PC-9 (cell line): ENCODE results near the gene CD163L1. TPM values are rescaled to one million over a fixed set of nuclear protein-coding genes. Genes with fewer than 3 reads are reported as not detected.

ENCODE experiments used
- BruUV-seq: library from RNA; stranded (reverse); fragments of 400-500 nt; replicated peaks from 2 replicates; lab custom pipeline; 2021; lab: Mats Ljungman, UMichigan
- CTCF ChIA-PET: fragments of 300-600 bp; sonication (Branson Sonifier 250); formaldehyde crosslinking; loops from one replicate; lab custom pipeline; 2022; ENCODE audit warnings: antibody characterized with exemption; lab: Charles Lee
- POLR2A ChIA-PET: fragments of 300-600 bp; sonication (Branson Sonifier 250); formaldehyde crosslinking; loops from one replicate; lab custom pipeline; 2022; ENCODE audit warnings: antibody characterized with exemption; ENCODE audit not compliant: unreplicated experiment; lab: Charles Lee
- DNase-seq, 2 experiments: peaks; one replicate each; pipeline versions ENCODE4 v3.0.0 to v3.0.0-alpha.2; 2015 to 2022; ENCODE audit warnings: mixed read lengths in 1 of 2
- H2AFZ ChIP-seq: fragments of 200-600 bp; sonication (generic); 2 replicates; pipeline ENCODE4 v1.8.1; 2017; ENCODE audit warnings: antibody characterized with exemption
- H3F3A ChIP-seq: fragments of 200-600 bp; sonication (generic); 2 replicates; pipeline ENCODE4 v1.8.1; 2017; ENCODE audit warnings: antibody characterized with exemption, mild to moderate bottlenecking, low read depth; ENCODE audit not compliant: insufficient read depth
- H3K27ac ChIP-seq: fragments of 200-600 bp; sonication (generic); 2 replicates; pipeline ENCODE4 v1.6.1; 2016; ENCODE audit warnings: mixed run types
- H3K27me3 ChIP-seq: fragments of 200-600 bp; sonication (generic); 2 replicates; pipeline ENCODE4 v1.6.1; 2016; ENCODE audit warnings: low read depth, mixed run types; ENCODE audit not compliant: insufficient read depth
- H3K36me3 ChIP-seq: fragments of 200-600 bp; sonication (generic); 2 replicates; pipeline ENCODE4 v1.6.1; 2016; ENCODE audit warnings: low read depth, mixed run types
- H3K4me1 ChIP-seq: fragments of 200-600 bp; sonication (generic); replicated peaks from 2 replicates; pipeline ENCODE4 v1.6.1; 2016; ENCODE audit warnings: mixed run types; ENCODE audit not compliant: insufficient read depth
- H3K4me2 ChIP-seq: fragments of 200-600 bp; sonication (generic); 2 replicates; pipeline ENCODE4 v1.6.1; 2017; ENCODE audit warnings: mixed run types
- H3K4me3 ChIP-seq: fragments of 200-600 bp; sonication (generic); 2 replicates; pipeline ENCODE4 v1.6.1; 2016; ENCODE audit warnings: mixed run types
- H3K79me2 ChIP-seq: fragments of 200-600 bp; sonication (generic); 2 replicates; pipeline ENCODE4 v1.6.1; 2017; ENCODE audit warnings: low read depth, mixed run types
- H3K9me2 ChIP-seq: fragments of 200-600 bp; sonication (generic); 2 replicates; pipeline ENCODE4 v1.8.1; 2017; ENCODE audit warnings: mild to moderate bottlenecking; ENCODE audit not compliant: insufficient read depth
- H3K9me3 ChIP-seq: fragments of 200-600 bp; sonication (generic); 2 replicates; pipeline ENCODE4 v1.8.1; 2016; ENCODE audit warnings: low read depth; ENCODE audit not compliant: insufficient read depth
- H4K20me1 ChIP-seq: fragments of 200-600 bp; sonication (generic); 2 replicates; pipeline ENCODE4 v1.8.1; 2017; ENCODE audit not compliant: insufficient read depth
- EZH2 ChIP-seq: fragments of 200-600 bp; sonication (generic); IDR thresholded peaks from 2 replicates; pipeline ENCODE4 v1.8.0; 2017; ENCODE audit warnings: antibody characterized with exemption, low read depth
- intact Hi-C: fragments of 100-400 bp; cut with micrococcal nuclease; formaldehyde crosslinking; loops from one replicate; pipeline ENCODE4 v1.10.0; 2022; ENCODE audit not compliant: unreplicated experiment
- total RNA-seq: library from RNA; stranded (reverse); gene quantifications from 2 replicates; pipeline ENCODE4 v1.2.3, GENCODE V29; 2021
- TF ChIP-seq, protein P1 (sequence below): fragments of 200-600 bp; sonication (generic); conservative IDR thresholded peaks from 2 replicates; pipeline ENCODE4 v1.6.1; 2017; ENCODE audit warnings: mixed run types, antibody characterized with exemption, mild to moderate bottlenecking, moderate library complexity

CD163L1 gene
- total RNA-seq, 1 experiment from 2014 or later = 69.3 TPM

DNA sequence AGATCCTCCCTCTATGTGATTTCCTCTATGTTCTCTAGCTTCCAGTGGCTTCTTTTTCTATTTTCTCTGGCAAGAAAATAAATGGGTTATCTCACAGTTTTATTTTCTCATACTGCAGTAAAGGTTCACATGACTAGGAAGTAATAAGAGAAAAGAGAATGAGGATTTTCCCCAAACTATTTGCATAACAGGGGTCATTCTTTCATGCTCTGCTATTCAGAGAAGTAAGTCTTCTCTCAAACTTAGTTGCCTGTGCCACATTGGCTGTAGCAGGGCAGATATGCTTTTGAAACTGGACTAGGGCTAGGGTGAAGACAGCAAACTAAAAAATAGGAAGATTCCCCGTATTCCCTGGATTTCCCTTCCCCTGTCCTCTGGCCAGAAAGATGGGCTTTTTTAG, 82.7 kb downstream of the CD163L1 start:
- H2AFZ ChIP-seq = no peak overlapping the region
- H3F3A ChIP-seq = no peaks in the 10 kb centered on the region
- intact Hi-C loops = no loop called here
- TF ChIP-seq, protein P1, sequence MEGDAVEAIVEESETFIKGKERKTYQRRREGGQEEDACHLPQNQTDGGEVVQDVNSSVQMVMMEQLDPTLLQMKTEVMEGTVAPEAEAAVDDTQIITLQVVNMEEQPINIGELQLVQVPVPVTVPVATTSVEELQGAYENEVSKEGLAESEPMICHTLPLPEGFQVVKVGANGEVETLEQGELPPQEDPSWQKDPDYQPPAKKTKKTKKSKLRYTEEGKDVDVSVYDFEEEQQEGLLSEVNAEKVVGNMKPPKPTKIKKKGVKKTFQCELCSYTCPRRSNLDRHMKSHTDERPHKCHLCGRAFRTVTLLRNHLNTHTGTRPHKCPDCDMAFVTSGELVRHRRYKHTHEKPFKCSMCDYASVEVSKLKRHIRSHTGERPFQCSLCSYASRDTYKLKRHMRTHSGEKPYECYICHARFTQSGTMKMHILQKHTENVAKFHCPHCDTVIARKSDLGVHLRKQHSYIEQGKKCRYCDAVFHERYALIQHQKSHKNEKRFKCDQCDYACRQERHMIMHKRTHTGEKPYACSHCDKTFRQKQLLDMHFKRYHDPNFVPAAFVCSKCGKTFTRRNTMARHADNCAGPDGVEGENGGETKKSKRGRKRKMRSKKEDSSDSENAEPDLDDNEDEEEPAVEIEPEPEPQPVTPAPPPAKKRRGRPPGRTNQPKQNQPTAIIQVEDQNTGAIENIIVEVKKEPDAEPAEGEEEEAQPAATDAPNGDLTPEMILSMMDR = no peak
- no peak for TF ChIP-seq EZH2
- H3K36me3 ChIP-seq = no peaks in the 10 kb centered on the region
- ChIA-PET POLR2A (no interaction called here), CTCF (no interaction called here)
- H4K20me1 ChIP-seq = no peaks in the 10 kb centered on the region
- H3K9me3 ChIP-seq = no peaks in the 10 kb centered on the region
- no TSS peak for BruUV-seq
- no peak overlapping the region for H3K4me3 ChIP-seq
- no peak overlapping the region for H3K4me2 ChIP-seq
- no peaks in the 10 kb centered on the region for H3K4me1 ChIP-seq
- no peaks in the 10 kb centered on the region for H3K9me2 ChIP-seq
- no peak for DNase-seq
- no peaks in the 10 kb centered on the region for H3K27me3 ChIP-seq
- H3K27ac ChIP-seq = no peak overlapping the region
- H3K79me2 ChIP-seq = no peaks in the 10 kb centered on the region

DNA sequence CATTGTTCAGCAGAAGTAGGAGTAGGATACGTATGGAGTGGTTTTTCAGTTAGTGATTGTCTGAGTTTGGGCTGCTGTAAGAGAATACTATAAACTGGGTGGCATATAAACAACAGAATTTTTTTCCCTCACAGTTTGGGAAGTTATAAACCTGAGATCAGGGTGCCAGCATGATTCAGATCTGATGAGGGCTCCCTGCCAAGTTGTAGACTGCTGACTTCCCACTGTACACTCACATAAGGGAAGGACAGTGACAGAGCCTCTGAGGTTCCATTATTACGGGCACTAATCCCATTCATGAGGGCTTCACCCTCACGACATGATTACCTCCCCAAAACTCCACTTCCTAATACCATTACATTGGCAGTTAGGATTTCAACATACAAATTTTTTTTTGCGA, 89.4 kb downstream of the CD163L1 start:
- no peaks in the 10 kb centered on the region for H4K20me1 ChIP-seq
- intact Hi-C loops = no loop called here
- TF ChIP-seq EZH2 = no peak
- TF ChIP-seq, protein P1 = no peak
- no peak for DNase-seq
- no peak overlapping the region for H3K27ac ChIP-seq
- H3K4me3 ChIP-seq = no peak overlapping the region
- no peaks in the 10 kb centered on the region for H3K9me3 ChIP-seq
- H3F3A ChIP-seq = no peaks in the 10 kb centered on the region
- no peaks in the 10 kb centered on the region for H3K9me2 ChIP-seq
- H3K4me1 ChIP-seq = no peaks in the 10 kb centered on the region
- H3K27me3 ChIP-seq = no peaks in the 10 kb centered on the region
- H2AFZ ChIP-seq = no peak overlapping the region
- H3K79me2 ChIP-seq = no peaks in the 10 kb centered on the region
- CTCF ChIA-PET = no interaction called here
- BruUV-seq = no TSS peak
- no peak overlapping the region for H3K4me2 ChIP-seq
- POLR2A ChIA-PET = no interaction called here
- H3K36me3 ChIP-seq = no peaks in the 10 kb centered on the region

DNA sequence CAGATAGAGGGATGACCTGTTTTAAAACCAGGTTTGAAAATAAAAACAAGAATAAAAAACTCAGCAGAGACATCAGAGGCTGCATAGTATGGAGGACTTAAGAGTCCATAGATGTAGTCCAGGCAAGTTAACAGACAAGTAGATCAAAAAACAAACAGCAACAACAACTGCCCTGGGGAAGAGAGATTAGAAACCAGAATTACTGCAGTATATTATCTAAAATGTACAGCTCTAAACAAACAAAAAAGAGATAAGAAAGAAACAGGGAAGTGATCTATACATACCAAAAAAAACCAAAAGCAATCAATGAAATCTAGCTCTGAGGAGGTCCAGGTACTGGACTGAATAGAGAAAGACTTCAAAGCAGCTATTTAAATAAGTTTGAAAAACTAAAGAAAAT, 91.3 kb downstream of the CD163L1 start:
- no peak for TF ChIP-seq EZH2
- TF ChIP-seq, protein P1 = no peak
- Histone ChIP-seq H3K4me1 (no peaks in the 10 kb centered on the region), H3K9me2 (no peaks in the 10 kb centered on the region), H3K27me3 (no peaks in the 10 kb centered on the region), H4K20me1 (no peaks in the 10 kb centered on the region), H2AFZ (no peak overlapping the region), H3K4me3 (no peak overlapping the region), H3K4me2 (no peak overlapping the region), H3K36me3 (no peaks in the 10 kb centered on the region), H3F3A (no peaks in the 10 kb centered on the region), H3K27ac (no peak overlapping the region), H3K9me3 (no peaks in the 10 kb centered on the region), H3K79me2 (no peaks in the 10 kb centered on the region)
- BruUV-seq = no TSS peak
- POLR2A ChIA-PET = no interaction called here
- intact Hi-C loops = no loop called here
- no peak for DNase-seq
- CTCF ChIA-PET = interaction anchor here (0.6 kb wide), 1 partner anchor 108 kb away, joined by 13 read pairs; no protein-coding TSS in a partner anchor
